Measurements from ENCODE around the gene WDR91.
"Not testable (repeated sequence)": the region's sequence is repeated elsewhere in the genome, so short reads cannot be mapped to it uniquely, and the experiment has no call there.

Gene WDR91

DNA sequence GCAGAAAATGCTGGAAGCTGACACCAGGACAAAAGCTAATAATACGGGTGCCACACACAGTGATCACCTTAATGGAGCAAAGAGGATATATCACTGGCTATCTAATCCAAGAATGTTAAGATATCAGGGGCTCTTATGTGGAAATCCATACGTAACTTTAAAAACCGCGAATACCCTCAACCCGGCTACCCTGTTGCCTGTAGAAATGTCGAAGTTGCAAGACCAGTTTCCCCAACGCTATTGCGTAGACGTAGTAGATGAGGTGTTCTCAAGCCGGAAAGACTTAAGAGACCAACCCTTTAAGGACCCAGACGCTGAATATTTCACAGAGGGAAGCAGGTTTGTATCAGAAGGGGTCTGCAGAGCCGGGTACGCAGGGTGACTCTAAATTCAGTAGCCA lies 33.0 kb downstream of the WDR91 start:
- H3K27ac Mint-ChIP-seq = no peak overlapping the region
- no peak for TF ChIP-seq CTCF (IDR thresholded peaks at IDR 0.05; ENCODE audit: unreplicated experiment in 3 of 3)
- no peaks in the 10 kb centered on the region for H3K4me1 Mint-ChIP-seq
- no peaks in the 10 kb centered on the region for H3K27me3 Mint-ChIP-seq (ENCODE audit: low read depth)
- H3K36me3 Mint-ChIP-seq (ENCODE audit: low read depth) = peaks cover 66% of the 10 kb centered on the region
- H3K4me3 Mint-ChIP-seq = no peak overlapping the region
- H3K9me3 Mint-ChIP-seq = peaks cover 43% of the 10 kb centered on the region

- no peaks in the 10 kb centered on the region for H3K27me3 Mint-ChIP-seq (ENCODE audit: low read depth)
- no peak for TF ChIP-seq CTCF (IDR thresholded peaks at IDR 0.05; ENCODE audit: unreplicated experiment in 3 of 3)
- no peaks in the 10 kb centered on the region for H3K4me1 Mint-ChIP-seq
- peaks cover 54% of the 10 kb centered on the region for H3K36me3 Mint-ChIP-seq (ENCODE audit: low read depth)
- H3K27ac Mint-ChIP-seq = no peak overlapping the region
- H3K9me3 Mint-ChIP-seq = peaks cover 33% of the 10 kb centered on the region
- H3K4me3 Mint-ChIP-seq = no peak overlapping the region
Measured at GRCh38 chr7:135177028-135177696, 34.2 kb downstream of the WDR91 start.

GRCh38 chr7:135175931-135176330 lies 35.4 kb downstream of the WDR91 start:
- Mint-ChIP-seq H3K4me1 (peaks cover 5% of the 10 kb centered on the region), H3K36me3 (ENCODE audit: low read depth) (peaks cover 42% of the 10 kb centered on the region), H3K27ac (no peak overlapping the region), H3K27me3 (ENCODE audit: low read depth) (no peaks in the 10 kb centered on the region), H3K9me3 (peaks cover 22% of the 10 kb centered on the region), H3K4me3 (no peak overlapping the region)
- TF ChIP-seq CTCF (IDR thresholded peaks at IDR 0.05; ENCODE audit: unreplicated experiment in 3 of 3) = no peak

GRCh38 chr7:135174941-135175340 lies 36.4 kb downstream of the WDR91 start:
- Mint-ChIP-seq H3K27me3 (ENCODE audit: low read depth) (no peaks in the 10 kb centered on the region), H3K9me3 (peaks cover 14% of the 10 kb centered on the region)
- TF ChIP-seq CTCF (IDR thresholded peaks at IDR 0.05; ENCODE audit: unreplicated experiment in 3 of 3) = no peak

DNA sequence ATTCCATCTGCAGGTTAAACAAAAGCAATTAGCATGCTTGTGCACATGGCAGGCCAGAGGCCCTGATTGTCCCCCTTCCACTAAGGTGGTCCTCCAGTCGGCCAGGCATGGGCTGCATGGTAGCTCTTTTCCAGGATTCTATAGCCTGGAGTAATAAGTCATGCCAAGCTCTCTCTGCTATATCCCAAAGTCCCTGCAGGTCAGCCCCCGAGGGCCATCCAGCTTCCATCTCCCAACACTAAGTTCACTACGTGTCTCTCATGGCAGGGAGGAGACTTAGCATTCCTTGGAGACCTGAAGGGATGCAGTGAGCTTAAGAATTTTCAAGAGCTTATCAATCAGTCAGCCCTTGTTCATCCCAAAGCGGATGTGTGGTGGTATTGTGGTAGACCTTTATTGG lies 37.4 kb downstream of the WDR91 start:
- Mint-ChIP-seq H3K36me3 (ENCODE audit: low read depth) (peaks cover 34% of the 10 kb centered on the region), H3K4me3 (peak overlapping the region; percentile 47 to 71 (median 70)), H3K27ac (peak overlapping the region; percentile 58 to 67 (median 63)), H3K4me1 (peaks cover 15% of the 10 kb centered on the region)
- H3K9me3 Mint-ChIP-seq; H3K27me3 Mint-ChIP-seq (ENCODE audit: low read depth): not testable (repeated sequence)

More at GRCh38 chr7:135174941-135175340, 36.4 kb downstream of the WDR91 start:
- Mint-ChIP-seq H3K4me1 (peaks cover 5% of the 10 kb centered on the region), H3K27ac (no peak overlapping the region), H3K36me3 (ENCODE audit: low read depth) (peaks cover 32% of the 10 kb centered on the region), H3K4me3 (no peak overlapping the region)

DNA sequence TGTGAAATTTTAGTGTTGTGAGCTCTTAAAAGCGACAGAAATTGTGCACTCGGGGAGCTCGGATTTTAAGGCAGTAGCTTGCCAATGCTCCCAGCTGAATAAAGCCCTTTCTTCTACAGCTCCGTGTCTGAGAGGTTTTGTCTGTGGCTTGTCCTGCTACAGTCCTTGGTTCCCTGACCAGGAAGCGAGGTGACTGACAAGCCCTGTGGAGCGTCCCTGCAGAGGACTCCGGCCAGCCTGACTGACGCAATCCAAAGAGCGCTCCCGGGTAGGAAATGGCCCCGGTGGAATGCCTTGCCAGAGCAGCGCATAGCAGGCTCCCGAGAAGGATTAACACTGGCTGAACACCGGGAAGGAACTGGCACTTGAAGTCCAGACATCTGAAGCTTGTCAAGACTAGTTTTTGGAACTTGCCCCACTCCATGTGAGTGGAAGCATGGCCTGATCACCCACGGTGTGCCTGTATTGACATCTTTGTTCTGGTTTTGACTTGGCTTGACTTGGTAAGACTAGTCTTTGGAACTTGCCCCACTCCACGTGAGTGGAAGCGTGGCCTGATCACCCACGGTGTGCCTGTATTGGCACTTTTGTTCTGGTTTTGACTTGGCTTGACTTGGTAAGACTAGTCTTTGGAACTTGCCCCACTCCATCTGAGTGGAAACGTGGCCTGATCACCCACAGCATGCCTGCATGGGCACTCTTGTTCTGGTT lies 39.6 kb downstream of the WDR91 start:
- not testable (repeated sequence) for H3K27me3 Mint-ChIP-seq (ENCODE audit: low read depth); H3K9me3 Mint-ChIP-seq
- Mint-ChIP-seq H3K36me3 (ENCODE audit: low read depth) (peaks cover 41% of the 10 kb centered on the region), H3K4me3 (peak overlapping the region; percentile 90 to 95 (median 93)), H3K4me1 (peaks cover 32% of the 10 kb centered on the region), H3K27ac (peak overlapping the region; percentile 98 to 99 (median 99))

Data from nephron (organoid).